ENCODE data around the gene SOX18. TPM values are rescaled to one million over a fixed set of nuclear protein-coding genes. Genes with fewer than 3 reads are reported as not detected.

SOX18 gene
- total and polyA plus RNA-seq, 2 experiments from 2014 or later = 0.21 TPM; not detected in 1

GRCh38 chr20:64030371-64031134 lies 18.9 kb downstream of the SOX18 start:
- Mint-ChIP-seq H3K9me3 (no peaks in the 10 kb centered on the region), H3K4me3 (no peak overlapping the region), H3K4me1 (peaks cover 7% of the 10 kb centered on the region), H3K27me3 (ENCODE audit: insufficient read depth, low read depth, poor library complexity) (peaks cover 8% of the 10 kb centered on the region), H3K27ac (no peak overlapping the region), H3K36me3 (ENCODE audit: low read depth) (peaks cover 55% of the 10 kb centered on the region)
- TF ChIP-seq ETS1 (IDR thresholded peaks at IDR 0.05) = no peak
- no peak for TF ChIP-seq ZNF331 (CRISPR knock-in tag; IDR thresholded peaks at IDR 0.05; ENCODE audit: low read depth)
- no peak for TF ChIP-seq EZH2phosphoT487 (IDR thresholded peaks at IDR 0.05; ENCODE audit: unreplicated experiment)
- no peak for TF ChIP-seq ZNF462 (CRISPR knock-in tag; IDR thresholded peaks at IDR 0.05)
- no peak for TF ChIP-seq CREB1 (CRISPR knock-in tag; IDR thresholded peaks at IDR 0.05; ENCODE audit: low read depth)
- TF ChIP-seq REST (IDR thresholded peaks at IDR 0.05; ENCODE audit: unreplicated experiment) = no peak
- TF ChIP-seq EZH2 (IDR thresholded peaks at IDR 0.05; ENCODE audit: low read depth, unreplicated experiment) = no peak
- TF ChIP-seq STAT1 (IDR thresholded peaks at IDR 0.05; ENCODE audit: unreplicated experiment) = no peak
- TF ChIP-seq JUNB (IDR thresholded peaks at IDR 0.05; ENCODE audit: unreplicated experiment) = no peak
- Histone ChIP-seq H3K27ac (ENCODE audit: low read depth) (no peak overlapping the region), H3K27me3 (ENCODE audit: insufficient read depth) (no peaks in the 10 kb centered on the region), H3K4me2 (no peak overlapping the region), H3K4me3 (no peak overlapping the region), H3K9me2 (ENCODE audit: insufficient read depth) (no peaks in the 10 kb centered on the region), H2AFZ (no peak overlapping the region), H3K79me2 (replicated peaks; ENCODE audit: insufficient read depth) (no peaks in the 10 kb centered on the region), H3F3A (replicated peaks; ENCODE audit: low read depth) (peaks cover 5% of the 10 kb centered on the region; the same call in 1 of the 2 replicates), H4K20me1 (replicated peaks; ENCODE audit: insufficient read depth) (no peaks in the 10 kb centered on the region), H3K4me1 (ENCODE audit: insufficient read depth) (peaks cover 1% of the 10 kb centered on the region; the same call in 1 of the 2 replicates), H3K36me3 (ENCODE audit: insufficient read depth) (peaks cover 5% of the 10 kb centered on the region; the same call in 1 of the 2 replicates)
- no peak for DNase-seq (ENCODE audit: low spot score)
- ATAC-seq = no peak

Data from GM23338 (cell line).